Left lung (tissue), 10 donors: ENCODE data around the gene BAK1. TPM values are rescaled to one million over a fixed set of nuclear protein-coding genes. Genes with fewer than 3 reads are reported as not detected.

Experiments
- ATAC-seq: fragments of 200-7000 bp; cut with Tn5 transposase; one replicate; pipeline ENCODE4 v1.9.1; 2020; ENCODE audit warnings: moderate library complexity
- DNase-seq, 4 donors: peaks; one replicate each; pipeline ENCODE4 v3.0.0-alpha.2; 2013 to 2020
- H3K27ac ChIP-seq, 2 donors: fragments of 200-600 bp; sonication (generic) in 1 of 2; one replicate each; pipeline versions ENCODE4 v1.5.0 to v1.8.0; 2020 to 2021
- H3K27me3 ChIP-seq, 2 donors: fragments of 200-600 bp; sonication (generic) in 1 of 2; one replicate each; pipeline versions ENCODE4 v1.5.0 to v1.8.0; 2020 to 2021
- H3K36me3 ChIP-seq, 2 donors: fragments of 200-600 bp; sonication (generic) in 1 of 2; one replicate each; pipeline versions ENCODE4 v1.5.0 to v1.8.0; 2020 to 2021
- H3K4me1 ChIP-seq, 2 donors: fragments of 200-600 bp; one replicate each; pipeline ENCODE4 v1.8.0; 2021
- H3K4me3 ChIP-seq, 2 donors: fragments of 200-600 bp; sonication (generic) in 1 of 2; one replicate each; pipeline versions ENCODE4 v1.5.0 to v1.8.0; 2020 to 2021; ENCODE audit warnings: mild to moderate bottlenecking in 1 of 2
- H3K9me3 ChIP-seq, 2 donors: fragments of 200-600 bp; sonication (generic) in 1 of 2; one replicate each; pipeline versions ENCODE4 v1.5.0 to v1.8.0; 2020 to 2021
- CTCF ChIP-seq, 2 donors: fragments of 200-600 bp; sonication (generic) in 1 of 2; IDR thresholded peaks; one replicate each; pipeline versions ENCODE4 v1.5.0 to v1.8.0; 2021; ENCODE audit warnings: antibody characterized with exemption in 2 of 2
- intact Hi-C, 2 donors: fragments of 100-400 bp; cut with DNase I; formaldehyde crosslinking; loops; one replicate each; pipeline versions ENCODE4 v1.11.2 to v1.14.2; 2022
- polyA plus RNA-seq, 6 donors: library from polyadenylated mRNA; unstranded; fragments of 120-200 nt; gene quantifications; one replicate each; pipeline ENCODE4 v1.2.1, GENCODE V29; 2013; ENCODE audit not compliant: insufficient read length in 6 of 6
- total RNA-seq, 2 donors: library from RNA; stranded (reverse); fragmentation: NEBNext Ultra II Directional; extraction: Animal tissue kit (Norgen Biotek cat#: 25700); gene quantifications; one replicate each; pipeline ENCODE4 v1.2.1, GENCODE V29; 2021
- donor health status: DM: no; HTN: yes; CAD: no.
- donor health status: DM: no; HTN: no; CAD: no.

The BAK1 gene
- total and polyA plus RNA-seq, 8 donors, result 13.1 to 27.0 (median 18.9) TPM

GRCh38 chr6:33571637-33572316 lies 8.3 kb downstream of the BAK1 start:
- Histone ChIP-seq H3K9me3 (no peaks in the 10 kb centered on the region), H3K4me1 (peaks cover 5 to 24% of the 10 kb centered on the region in 2 donors), H3K27ac (peak overlapping the region; percentile 79 to 85), H3K36me3 (peaks cover 0 to 36% of the 10 kb centered on the region in 2 donors), H3K27me3 (no peaks in the 10 kb centered on the region), H3K4me3 (peak overlapping the region; percentile 53 to 64)
- peak; percentile 5 for ATAC-seq
- DNase-seq, result no peak
- intact Hi-C loops, result no loop called here
- no peak for TF ChIP-seq CTCF (IDR thresholded peaks at IDR 0.05)

DNA sequence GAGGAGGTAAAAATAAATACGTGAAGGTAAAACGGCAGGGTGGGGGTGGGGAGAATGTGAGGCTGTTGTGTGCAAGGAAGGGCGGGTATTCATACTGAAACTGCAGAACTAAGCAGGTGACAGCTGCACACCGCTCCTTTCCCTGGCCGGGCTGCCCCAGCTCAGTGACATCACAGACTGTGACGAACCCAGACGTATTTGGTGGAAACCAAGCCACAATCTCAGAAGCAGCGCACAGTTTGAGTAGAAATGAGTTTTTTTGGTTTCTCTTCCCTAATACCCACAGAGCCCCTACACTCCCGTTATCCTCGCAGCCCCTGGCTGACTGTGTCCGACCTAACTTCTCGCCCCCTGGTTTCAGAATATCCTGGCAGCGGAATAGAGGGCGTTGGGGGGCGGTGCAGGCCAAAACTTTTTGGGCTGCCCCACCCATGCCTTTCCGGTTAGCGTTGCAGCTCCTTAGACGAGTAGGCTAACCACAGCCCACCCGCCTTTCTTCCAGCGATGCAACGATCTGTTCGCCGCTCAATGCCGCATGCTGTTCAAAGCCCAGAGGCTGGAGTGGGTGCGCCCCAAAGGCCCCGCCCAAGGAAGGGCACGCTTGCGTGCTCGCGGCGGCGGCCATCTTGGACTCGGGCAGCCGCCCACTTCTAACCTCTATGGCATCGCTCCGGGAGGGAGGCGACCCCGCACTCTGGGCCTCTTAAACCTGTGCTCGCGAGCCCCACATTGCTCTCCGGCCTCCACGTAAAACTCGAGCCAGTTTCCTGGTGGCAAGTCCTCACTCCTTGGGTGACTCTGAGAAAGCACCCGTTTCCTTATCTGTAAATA lies 9.1 kb downstream of the BAK1 start:
- TF ChIP-seq CTCF (IDR thresholded peaks at IDR 0.05), result no peak
- Histone ChIP-seq H3K4me3 (peak overlapping the region; percentile 53 to 64), H3K27me3 (no peaks in the 10 kb centered on the region), H3K27ac (peak overlapping the region; percentile 79 to 85), H3K9me3 (no peaks in the 10 kb centered on the region), H3K4me1 (peaks cover 5 to 18% of the 10 kb centered on the region in 2 donors), H3K36me3 (peaks cover 0 to 29% of the 10 kb centered on the region in 2 donors)
- intact Hi-C loops, result no loop called here
- ATAC-seq (peak; percentile 97), DNase-seq (peak; percentile 67 to 97 (median 84))

DNA sequence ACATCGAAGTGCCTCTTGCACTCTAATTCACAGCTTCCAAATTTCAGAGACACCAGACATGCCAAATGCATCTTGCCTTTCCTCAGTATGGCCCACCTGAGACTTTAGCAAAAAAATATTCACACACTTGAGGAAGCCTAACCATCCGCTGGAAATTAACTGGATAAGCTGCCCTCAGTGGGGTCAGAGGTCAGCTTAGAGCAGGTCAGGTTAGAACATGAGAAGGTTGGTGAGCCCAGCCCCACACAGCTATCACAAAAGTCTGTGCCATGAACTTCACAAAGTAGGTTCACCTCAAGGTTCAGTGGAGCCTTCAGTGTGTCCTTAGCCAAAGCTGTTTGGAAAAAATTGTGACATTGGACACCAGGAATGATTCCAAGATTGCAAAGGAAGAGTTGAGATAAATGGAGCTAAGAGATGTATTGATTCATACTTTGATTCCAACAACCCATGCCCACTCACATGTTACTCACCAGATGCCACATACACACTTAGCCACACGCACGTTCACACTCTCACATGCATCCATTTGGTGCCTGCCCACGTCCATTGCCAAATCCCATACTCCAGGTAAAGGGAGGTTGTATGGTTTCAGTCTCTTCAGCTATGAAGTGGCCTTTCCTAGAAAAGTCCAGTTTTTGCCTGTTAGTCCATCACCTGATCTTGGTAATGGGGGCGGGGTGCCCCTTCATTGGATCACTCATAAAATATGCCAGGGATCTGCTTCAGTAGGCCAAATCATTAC lies 11.1 kb downstream of the BAK1 start:
- peaks cover 0 to 8% of the 10 kb centered on the region in 2 donors for H3K36me3 ChIP-seq
- DNase-seq, result peak in 1 of 4 donors; percentile 0
- no peak for ATAC-seq
- H3K27me3 ChIP-seq, result no peaks in the 10 kb centered on the region
- no peak overlapping the region for H3K4me3 ChIP-seq
- no peak overlapping the region for H3K27ac ChIP-seq
- intact Hi-C loops, result no loop called here
- TF ChIP-seq CTCF (IDR thresholded peaks at IDR 0.05), result no peak
- no peaks in the 10 kb centered on the region for H3K9me3 ChIP-seq
- H3K4me1 ChIP-seq, result peaks cover 5 to 18% of the 10 kb centered on the region in 2 donors

DNA sequence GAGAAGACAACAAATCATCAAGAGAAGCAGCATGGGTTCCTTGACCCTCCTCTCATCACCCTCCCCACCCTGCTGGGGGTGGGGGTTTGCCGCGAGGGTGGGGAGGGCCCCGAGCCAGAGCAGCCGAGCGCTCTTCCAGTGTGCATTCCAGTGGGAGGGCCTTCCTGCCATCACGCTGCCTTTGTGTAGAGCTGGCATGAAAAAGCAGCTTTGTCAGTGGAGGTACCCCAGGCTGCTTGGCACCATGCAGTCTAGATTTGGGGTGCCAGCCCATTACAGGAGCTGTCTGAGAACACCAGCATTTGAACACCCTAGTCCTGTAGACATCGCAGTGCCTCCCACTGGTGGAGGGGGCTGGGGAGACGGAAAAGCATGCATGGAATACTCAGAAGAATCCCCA lies 12.2 kb downstream of the BAK1 start:
- Histone ChIP-seq H3K27me3 (no peaks in the 10 kb centered on the region), H3K36me3 (no peaks in the 10 kb centered on the region), H3K27ac (no peak overlapping the region), H3K4me1 (peaks cover 5 to 18% of the 10 kb centered on the region in 2 donors), H3K4me3 (no peak overlapping the region), H3K9me3 (no peaks in the 10 kb centered on the region)
- DNase-seq, result no peak
- TF ChIP-seq CTCF (IDR thresholded peaks at IDR 0.05), result no peak
- intact Hi-C loops, result no loop called here
- ATAC-seq, result no peak
